ENCODE measurements around the gene PTPRR. TPM values are rescaled to one million over a fixed set of nuclear protein-coding genes. Genes with fewer than 3 reads are reported as not detected.

Gene PTPRR
- total RNA-seq, 4 donors from 2014 or later = 0.57 to 2.1 (median 0.84) TPM

GRCh38 chr12:70785896-70786295, 134.6 kb downstream of the PTPRR start:
- H3K4me1 ChIP-seq = no peaks in the 10 kb centered on the region
- 58% methylated on average over 2 of the region's 2 CpGs for WGBS
- no peaks in the 10 kb centered on the region for H3K27me3 ChIP-seq

GRCh38 chr12:70784042-70784668, 136.4 kb downstream of the PTPRR start:
- no peaks in the 10 kb centered on the region for H3K9me3 ChIP-seq
- no peaks in the 10 kb centered on the region for H3K27me3 ChIP-seq
- no peaks in the 10 kb centered on the region for H3K36me3 ChIP-seq
- WGBS = 97% methylated on average over 3 of the region's 21 CpGs
- TF ChIP-seq POLR2A (IDR thresholded peaks at IDR 0.05; ENCODE audit: low read depth) (no peak), CTCF (IDR thresholded peaks at IDR 0.05) (no peak), EP300 (IDR thresholded peaks at IDR 0.05) (no peak), POLR2AphosphoS5 (IDR thresholded peaks at IDR 0.05) (no peak)
- H3K4me3 ChIP-seq = no peak overlapping the region
- no peaks in the 10 kb centered on the region for H3K4me1 ChIP-seq
- intact Hi-C loops (cut with DNase I) = no loop called here
- H3K27ac ChIP-seq (replicated peaks in 1 of 4) = no peak overlapping the region
- DNase-seq (ENCODE audit: extremely low spot score) = no peak

More at GRCh38 chr12:70785896-70786295, 134.6 kb downstream of the PTPRR start:
- TF ChIP-seq CTCF (IDR thresholded peaks at IDR 0.05) (no peak), POLR2A (IDR thresholded peaks at IDR 0.05; ENCODE audit: low read depth) (no peak), EP300 (IDR thresholded peaks at IDR 0.05) (no peak), POLR2AphosphoS5 (IDR thresholded peaks at IDR 0.05) (no peak)
- Histone ChIP-seq H3K9me3 (no peaks in the 10 kb centered on the region), H3K27ac (replicated peaks in 1 of 4) (no peak overlapping the region), H3K4me3 (no peak overlapping the region), H3K36me3 (no peaks in the 10 kb centered on the region)
- no peak for DNase-seq (ENCODE audit: extremely low spot score)
- intact Hi-C loops (cut with DNase I) = no loop called here

- Histone ChIP-seq H3K4me1 (no peaks in the 10 kb centered on the region), H3K27me3 (no peaks in the 10 kb centered on the region), H3K36me3 (no peaks in the 10 kb centered on the region), H3K4me3 (no peak overlapping the region), H3K27ac (replicated peaks in 1 of 4) (no peak overlapping the region), H3K9me3 (no peaks in the 10 kb centered on the region)
- DNase-seq (ENCODE audit: extremely low spot score) = no peak
- intact Hi-C loops (cut with DNase I) = no loop called here
- WGBS = no CpG with 5 or more reads among the region's 2 CpGs
- TF ChIP-seq POLR2AphosphoS5 (IDR thresholded peaks at IDR 0.05) (no peak), EP300 (IDR thresholded peaks at IDR 0.05) (no peak), CTCF (IDR thresholded peaks at IDR 0.05) (no peak), POLR2A (IDR thresholded peaks at IDR 0.05; ENCODE audit: low read depth) (no peak)
Observed at GRCh38 chr12:70783455-70783854, 137.1 kb downstream of the PTPRR start.

- WGBS = 83% methylated on average over 2 of the region's 2 CpGs
- Histone ChIP-seq H3K27me3 (no peaks in the 10 kb centered on the region), H3K36me3 (no peaks in the 10 kb centered on the region), H3K27ac (replicated peaks in 1 of 4) (no peak overlapping the region), H3K9me3 (no peaks in the 10 kb centered on the region), H3K4me3 (no peak overlapping the region), H3K4me1 (no peaks in the 10 kb centered on the region)
- DNase-seq (ENCODE audit: extremely low spot score) = no peak
- intact Hi-C loops (cut with DNase I) = no loop called here
- no peak for TF ChIP-seq EP300 (IDR thresholded peaks at IDR 0.05)
Observed at GRCh38 chr12:70779250-70779649, 141.3 kb downstream of the PTPRR start.

GRCh38 chr12:70774055-70774454, 146.5 kb downstream of the PTPRR start:
- intact Hi-C loops (cut with DNase I) = no loop called here
- H3K9me3 ChIP-seq = no peaks in the 10 kb centered on the region
- no peak overlapping the region for H3K4me3 ChIP-seq
- no peaks in the 10 kb centered on the region for H3K36me3 ChIP-seq
- no peaks in the 10 kb centered on the region for H3K27me3 ChIP-seq
- TF ChIP-seq POLR2AphosphoS5 (IDR thresholded peaks at IDR 0.05) (no peak), EP300 (IDR thresholded peaks at IDR 0.05) (no peak), CTCF (IDR thresholded peaks at IDR 0.05) (no peak), POLR2A (IDR thresholded peaks at IDR 0.05; ENCODE audit: low read depth) (no peak)
- H3K4me1 ChIP-seq = no peaks in the 10 kb centered on the region
- no peak for DNase-seq (ENCODE audit: extremely low spot score)
- no peak overlapping the region for H3K27ac ChIP-seq (replicated peaks in 1 of 4)

Measured in esophagus muscularis mucosa (tissue), 4 donors.